Astrocyte of the cerebellum (primary cell): ENCODE data around the gene SLC26A3.

Experiments
- DNase-seq: peaks from one replicate; pipeline ENCODE4 v3.0.0-alpha.2; 2011; ENCODE audit warnings: low read depth
- H3K4me3 ChIP-seq: 2 replicates; pipeline ENCODE4 v1.5.1; 2011; ENCODE audit warnings: mild to moderate bottlenecking, low read depth, low read length, moderate library complexity
- in situ Hi-C: cut with HindIII; loops from 2 replicates; pipeline ENCODE4 v1.10.0; 2017; ENCODE audit warnings: low sequenced_read_pairs
- TF ChIP-seq, protein P1 (sequence below): IDR thresholded peaks from 2 replicates; pipeline ENCODE4 v1.5.1; 2012; ENCODE audit warnings: low read length, low read depth, moderate library complexity, mild to moderate bottlenecking; ENCODE audit errors: missing control alignments

SLC26A3 gene

DNA sequence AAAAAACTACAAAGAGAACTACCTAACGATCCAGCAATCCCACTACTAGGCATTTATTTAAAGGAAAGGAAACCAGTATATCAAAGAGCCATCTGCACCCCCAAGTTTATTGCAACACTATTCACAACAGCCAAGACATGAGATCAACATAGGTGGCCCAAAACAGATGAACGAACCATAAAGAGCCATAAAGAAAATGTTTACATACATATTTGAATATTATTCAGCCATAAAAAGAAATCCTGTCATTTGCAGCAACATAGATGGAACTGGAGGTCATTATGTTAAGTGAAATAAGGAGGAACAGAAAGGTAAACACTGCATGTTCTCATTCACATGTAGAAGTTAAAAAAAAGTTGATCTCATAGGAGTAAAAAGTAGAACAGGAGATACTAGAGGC is 15.6 kb upstream of the SLC26A3 start:
- in situ Hi-C loops, result no loop called here
- TF ChIP-seq, protein P1, sequence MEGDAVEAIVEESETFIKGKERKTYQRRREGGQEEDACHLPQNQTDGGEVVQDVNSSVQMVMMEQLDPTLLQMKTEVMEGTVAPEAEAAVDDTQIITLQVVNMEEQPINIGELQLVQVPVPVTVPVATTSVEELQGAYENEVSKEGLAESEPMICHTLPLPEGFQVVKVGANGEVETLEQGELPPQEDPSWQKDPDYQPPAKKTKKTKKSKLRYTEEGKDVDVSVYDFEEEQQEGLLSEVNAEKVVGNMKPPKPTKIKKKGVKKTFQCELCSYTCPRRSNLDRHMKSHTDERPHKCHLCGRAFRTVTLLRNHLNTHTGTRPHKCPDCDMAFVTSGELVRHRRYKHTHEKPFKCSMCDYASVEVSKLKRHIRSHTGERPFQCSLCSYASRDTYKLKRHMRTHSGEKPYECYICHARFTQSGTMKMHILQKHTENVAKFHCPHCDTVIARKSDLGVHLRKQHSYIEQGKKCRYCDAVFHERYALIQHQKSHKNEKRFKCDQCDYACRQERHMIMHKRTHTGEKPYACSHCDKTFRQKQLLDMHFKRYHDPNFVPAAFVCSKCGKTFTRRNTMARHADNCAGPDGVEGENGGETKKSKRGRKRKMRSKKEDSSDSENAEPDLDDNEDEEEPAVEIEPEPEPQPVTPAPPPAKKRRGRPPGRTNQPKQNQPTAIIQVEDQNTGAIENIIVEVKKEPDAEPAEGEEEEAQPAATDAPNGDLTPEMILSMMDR, result no peak
- no peak overlapping the region for H3K4me3 ChIP-seq
- DNase-seq, result no peak

DNA sequence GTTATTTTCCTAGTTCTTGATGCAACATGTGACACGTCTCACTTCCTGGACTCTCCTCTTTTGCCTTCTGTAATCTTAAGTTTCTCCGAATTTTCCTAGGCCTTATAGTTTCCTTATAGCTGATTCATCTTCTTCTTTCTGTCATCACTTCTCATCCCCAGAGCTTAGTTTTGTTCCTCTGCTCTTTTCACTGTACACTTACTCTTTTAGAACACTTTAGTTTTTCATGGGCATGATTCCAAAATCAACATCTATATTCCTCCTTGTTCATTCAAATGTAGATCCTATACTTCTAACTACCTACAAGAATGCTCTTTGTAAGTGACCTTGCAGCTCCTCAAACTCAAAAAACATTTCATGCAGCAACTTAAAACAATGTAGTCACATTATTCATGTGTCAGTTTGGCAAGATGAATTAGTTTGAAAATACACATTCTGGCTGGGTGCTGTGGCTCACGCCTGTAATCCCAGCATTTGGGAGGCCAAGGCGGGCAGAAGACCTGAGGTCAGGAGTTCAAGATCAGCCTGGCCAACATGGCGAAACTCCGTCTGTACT is 13.1 kb upstream of the SLC26A3 start:
- no peak overlapping the region for H3K4me3 ChIP-seq
- DNase-seq, result no peak
- TF ChIP-seq, protein P1, result no peak
- in situ Hi-C loops, result no loop called here

DNA sequence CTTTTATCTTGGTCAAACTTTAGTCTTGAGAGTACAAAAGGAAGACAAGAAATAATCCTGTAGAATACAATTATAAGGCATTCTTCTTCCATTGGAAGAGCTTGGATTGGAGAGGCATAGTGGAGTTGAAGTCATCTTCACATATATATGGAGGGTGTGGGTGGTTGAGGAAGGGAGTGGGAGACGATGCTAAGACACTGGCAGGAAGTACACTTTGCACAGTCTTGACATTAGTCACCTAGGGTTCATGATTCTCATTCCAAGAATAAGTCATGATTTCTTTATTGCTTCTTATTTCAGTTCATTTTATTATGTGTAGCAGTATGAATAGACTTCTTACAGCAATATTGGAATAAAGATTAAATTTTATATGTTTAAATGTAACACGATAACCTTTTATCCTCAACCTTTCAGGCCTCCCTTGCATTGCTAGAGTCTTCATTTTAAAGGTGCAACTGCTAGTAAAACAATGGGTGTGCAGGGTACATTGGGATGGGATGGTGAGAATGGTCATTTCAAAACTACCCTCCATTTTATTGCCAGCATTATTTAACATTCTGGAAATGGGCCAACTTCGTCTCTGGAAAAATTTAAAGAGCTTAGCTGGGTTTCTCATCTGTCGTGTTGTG is 12.3 kb upstream of the SLC26A3 start:
- no peak for DNase-seq
- TF ChIP-seq, protein P1, result no peak
- no peak overlapping the region for H3K4me3 ChIP-seq
- in situ Hi-C loops, result no loop called here

DNA sequence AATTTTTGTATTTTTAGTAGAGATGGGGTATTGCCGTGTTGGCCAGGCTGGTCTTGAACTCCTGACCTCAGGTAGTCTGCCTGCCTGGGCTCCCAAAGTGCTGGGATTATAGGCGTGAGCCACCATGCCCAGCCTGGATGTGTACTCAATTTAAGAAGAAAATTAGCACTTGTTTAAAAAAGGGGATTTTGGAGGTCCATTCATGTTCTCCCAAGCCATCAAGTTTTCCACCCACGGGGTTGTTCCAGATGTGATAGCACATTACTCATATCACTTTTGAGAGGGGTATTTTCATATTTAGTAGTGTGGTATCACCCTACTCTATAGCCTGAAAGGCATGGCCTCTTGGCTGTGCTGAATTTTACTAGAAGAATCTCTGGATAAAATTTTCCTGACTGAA is 10.5 kb upstream of the SLC26A3 start:
- TF ChIP-seq, protein P1, result no peak
- in situ Hi-C loops, result no loop called here
- H3K4me3 ChIP-seq, result no peak overlapping the region
- DNase-seq, result no peak

DNA sequence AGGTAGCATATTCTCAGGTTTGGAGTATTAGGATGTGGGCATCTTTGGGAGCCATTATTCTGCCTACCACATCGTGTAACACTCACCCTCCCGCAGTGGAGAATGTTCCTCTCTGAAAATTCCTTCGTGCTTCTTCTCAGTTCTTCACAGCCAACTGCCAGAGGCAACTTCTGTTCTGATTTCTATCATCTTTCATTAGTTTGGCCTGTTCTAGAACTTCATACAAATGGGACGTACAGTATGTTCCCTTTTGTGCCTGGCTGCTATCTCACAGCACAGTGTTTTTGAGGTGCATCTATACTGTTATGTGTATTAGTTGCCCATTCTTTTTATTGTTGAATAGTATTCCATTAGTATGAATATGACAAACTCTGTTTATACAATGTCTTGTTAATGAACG is 8.9 kb upstream of the SLC26A3 start:
- in situ Hi-C loops, result no loop called here
- TF ChIP-seq, protein P1, result no peak
- DNase-seq, result no peak
- no peak overlapping the region for H3K4me3 ChIP-seq

DNA sequence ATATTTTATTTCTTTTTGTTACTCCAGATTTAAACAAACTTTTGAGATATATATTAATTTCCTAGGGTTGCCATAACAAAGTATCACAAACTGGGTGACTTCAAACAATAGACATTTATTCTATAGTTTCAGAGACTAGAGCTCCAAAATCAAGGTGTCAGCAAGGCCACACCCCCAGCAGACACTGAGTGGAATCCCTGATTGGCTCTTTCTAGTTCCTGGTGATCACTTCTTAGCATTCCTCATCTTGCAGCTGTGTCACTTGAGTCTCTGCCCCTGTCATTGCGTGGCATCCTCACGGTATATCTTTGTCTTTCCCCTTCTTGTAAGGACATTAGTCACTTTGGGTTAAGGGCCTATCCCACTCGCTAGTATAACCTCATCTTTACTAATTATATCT is 7.6 kb upstream of the SLC26A3 start:
- H3K4me3 ChIP-seq, result no peak overlapping the region
- no peak for DNase-seq
- in situ Hi-C loops, result no loop called here
- TF ChIP-seq, protein P1, result no peak
